ENCODE measurements around the gene NTN3.
"Not testable (repeated sequence)": the region's sequence is repeated elsewhere in the genome, so short reads cannot be mapped to it uniquely, and the experiment has no call there.

NTN3 gene

GRCh38 chr16:2432801-2433505 lies 38.1 kb upstream of the NTN3 start:
- DNase-seq (no peak), ATAC-seq (ENCODE audit: insufficient read depth, low read depth) (no peak)
- TF ChIP-seq CTCF (IDR thresholded peaks at IDR 0.05; ENCODE audit: borderline replicate concordance, extremely low read depth, low read length, poor library complexity, severe bottlenecking) (no peak), EZH2 (IDR thresholded peaks at IDR 0.05; ENCODE audit: borderline replicate concordance, low read depth, low read length, severe bottlenecking) (no peak)
- Histone ChIP-seq H3K4me1 (ENCODE audit: insufficient read depth, low read length) (peaks cover 43% of the 10 kb centered on the region), H4K20me1 (ENCODE audit: insufficient read depth, low read length) (peaks cover 55% of the 10 kb centered on the region), H3K27me3 (ENCODE audit: insufficient read depth, low read length, poor library complexity) (no peaks in the 10 kb centered on the region), H3K9ac (ENCODE audit: low read depth, low read length) (no peak overlapping the region), H3K4me2 (ENCODE audit: insufficient read depth, low read length) (peak overlapping the region; percentile 19; the same call in 1 of the 2 replicates), H3K9me3 (ENCODE audit: insufficient read depth, low read length, severe bottlenecking) (no peaks in the 10 kb centered on the region), H3K36me3 (ENCODE audit: insufficient read depth, low read length) (peaks cover 73% of the 10 kb centered on the region), H3K4me3 (ENCODE audit: low read depth in 1 of 2, low read length in 2 of 2) (no peak overlapping the region), H2AFZ (ENCODE audit: low read depth, low read length) (no peak overlapping the region), H3K27ac (ENCODE audit: low read length) (no peak overlapping the region), H3K79me2 (ENCODE audit: insufficient read depth, low read length) (peaks cover 70% of the 10 kb centered on the region)

- Histone ChIP-seq H4K20me1 (ENCODE audit: insufficient read depth, low read length) (peaks cover 59% of the 10 kb centered on the region), H3K4me1 (ENCODE audit: insufficient read depth, low read length) (peaks cover 30% of the 10 kb centered on the region), H3K79me2 (ENCODE audit: insufficient read depth, low read length) (peaks cover 58% of the 10 kb centered on the region), H3K36me3 (ENCODE audit: insufficient read depth, low read length) (peaks cover 95% of the 10 kb centered on the region)
- not testable (repeated sequence) for H3K4me2 ChIP-seq (ENCODE audit: insufficient read depth, low read length); H3K9me3 ChIP-seq (ENCODE audit: insufficient read depth, low read length, severe bottlenecking); H2AFZ ChIP-seq (ENCODE audit: low read depth, low read length); H3K4me3 ChIP-seq (ENCODE audit: low read depth in 1 of 2, low read length in 2 of 2); H3K9ac ChIP-seq (ENCODE audit: low read depth, low read length); DNase-seq; ATAC-seq (ENCODE audit: insufficient read depth, low read depth); H3K27ac ChIP-seq (ENCODE audit: low read length); H3K27me3 ChIP-seq (ENCODE audit: insufficient read depth, low read length, poor library complexity)
Measured at GRCh38 chr16:2435236-2435635, 35.9 kb upstream of the NTN3 start.

- DNase-seq, result no peak
- no peak overlapping the region for H3K4me2 ChIP-seq (ENCODE audit: insufficient read depth, low read length)
- no peak for ATAC-seq (ENCODE audit: insufficient read depth, low read depth)
- peaks cover 53% of the 10 kb centered on the region for H4K20me1 ChIP-seq (ENCODE audit: insufficient read depth, low read length)
- no peaks in the 10 kb centered on the region for H3K9me3 ChIP-seq (ENCODE audit: insufficient read depth, low read length, severe bottlenecking)
- H2AFZ ChIP-seq (ENCODE audit: low read depth, low read length), result no peak overlapping the region
- H3K36me3 ChIP-seq (ENCODE audit: insufficient read depth, low read length), result peaks cover 93% of the 10 kb centered on the region
- H3K79me2 ChIP-seq (ENCODE audit: insufficient read depth, low read length), result peaks cover 49% of the 10 kb centered on the region
- H3K27ac ChIP-seq (ENCODE audit: low read length), result no peak overlapping the region
- peaks cover 21% of the 10 kb centered on the region for H3K4me1 ChIP-seq (ENCODE audit: insufficient read depth, low read length)
- no peak overlapping the region for H3K9ac ChIP-seq (ENCODE audit: low read depth, low read length)
- no peaks in the 10 kb centered on the region for H3K27me3 ChIP-seq (ENCODE audit: insufficient read depth, low read length, poor library complexity)
- H3K4me3 ChIP-seq (ENCODE audit: low read depth in 1 of 2, low read length in 2 of 2), result no peak overlapping the region
- TF ChIP-seq CTCF (IDR thresholded peaks at IDR 0.05; ENCODE audit: borderline replicate concordance, extremely low read depth, low read length, poor library complexity, severe bottlenecking) (no peak), EZH2 (IDR thresholded peaks at IDR 0.05; ENCODE audit: borderline replicate concordance, low read depth, low read length, severe bottlenecking) (no peak)
Measured at GRCh38 chr16:2436110-2436509, 35.0 kb upstream of the NTN3 start.

GRCh38 chr16:2437032-2437790 lies 33.9 kb upstream of the NTN3 start:
- no peak for DNase-seq
- peaks cover 10% of the 10 kb centered on the region for H3K4me1 ChIP-seq (ENCODE audit: insufficient read depth, low read length)
- TF ChIP-seq EZH2 (IDR thresholded peaks at IDR 0.05; ENCODE audit: borderline replicate concordance, low read depth, low read length, severe bottlenecking) (no peak), CTCF (IDR thresholded peaks at IDR 0.05; ENCODE audit: borderline replicate concordance, extremely low read depth, low read length, poor library complexity, severe bottlenecking) (no peak)
- no peaks in the 10 kb centered on the region for H3K27me3 ChIP-seq (ENCODE audit: insufficient read depth, low read length, poor library complexity)
- H3K4me2 ChIP-seq (ENCODE audit: insufficient read depth, low read length), result no peak overlapping the region
- no peaks in the 10 kb centered on the region for H3K9me3 ChIP-seq (ENCODE audit: insufficient read depth, low read length, severe bottlenecking)
- H2AFZ ChIP-seq (ENCODE audit: low read depth, low read length), result no peak overlapping the region
- peaks cover 46% of the 10 kb centered on the region for H4K20me1 ChIP-seq (ENCODE audit: insufficient read depth, low read length)
- H3K4me3 ChIP-seq (ENCODE audit: low read depth in 1 of 2, low read length in 2 of 2), result no peak overlapping the region
- H3K36me3 ChIP-seq (ENCODE audit: insufficient read depth, low read length), result peaks cover 87% of the 10 kb centered on the region
- H3K79me2 ChIP-seq (ENCODE audit: insufficient read depth, low read length), result peaks cover 39% of the 10 kb centered on the region
- H3K27ac ChIP-seq (ENCODE audit: low read length), result no peak overlapping the region
- ATAC-seq (ENCODE audit: insufficient read depth, low read depth), result no peak
- no peak overlapping the region for H3K9ac ChIP-seq (ENCODE audit: low read depth, low read length)
